Stimulated activated CD8-positive, alpha-beta memory T cell treated with anti-CD3 and anti-CD28 coated beads, Interleukin-12 subunit alpha, Interleukin-12 subunit beta, amount 100 ng/mL, for 1 hour (primary cell): Measurements from ENCODE around the gene PRSS16.

Experiments used
- DNase-seq: peaks from one replicate; pipeline ENCODE4 v3.0.0-alpha.2; 2020; ENCODE audit warnings: low read depth

The PRSS16 gene

GRCh38 chr6:27287751-27288135 lies 40.2 kb downstream of the PRSS16 start:
- DNase-seq, result no peak

- DNase-seq, result no peak
Observed at GRCh38 chr6:27288136-27289044, 40.9 kb downstream of the PRSS16 start.

- DNase-seq, result no peak
Observed at GRCh38 chr6:27290065-27290849, 42.8 kb downstream of the PRSS16 start.

GRCh38 chr6:27290850-27291208 lies 43.3 kb downstream of the PRSS16 start:
- DNase-seq, result no peak

- no peak for DNase-seq
Observed at GRCh38 chr6:27293436-27294098, 46.1 kb downstream of the PRSS16 start.

GRCh38 chr6:27294409-27294808 lies 46.9 kb downstream of the PRSS16 start:
- no peak for DNase-seq

GRCh38 chr6:27295301-27296079 lies 48.0 kb downstream of the PRSS16 start:
- no peak for DNase-seq

- DNase-seq, result no peak
Observed at GRCh38 chr6:27296106-27296783, 48.7 kb downstream of the PRSS16 start.

GRCh38 chr6:27297484-27297856 lies 50.0 kb downstream of the PRSS16 start:
- no peak for DNase-seq

- no peak for DNase-seq
Observed at GRCh38 chr6:27297857-27298730, 50.6 kb downstream of the PRSS16 start.

- DNase-seq, result no peak
Observed at GRCh38 chr6:27303613-27304272, 56.2 kb downstream of the PRSS16 start.
